ENCODE measurements around the gene CDHR3. TPM values are rescaled to one million over a fixed set of nuclear protein-coding genes. Genes with fewer than 3 reads are reported as not detected.

Gene CDHR3
- total RNA-seq, 1 experiment from 2014 or later = 3.3 TPM

DNA sequence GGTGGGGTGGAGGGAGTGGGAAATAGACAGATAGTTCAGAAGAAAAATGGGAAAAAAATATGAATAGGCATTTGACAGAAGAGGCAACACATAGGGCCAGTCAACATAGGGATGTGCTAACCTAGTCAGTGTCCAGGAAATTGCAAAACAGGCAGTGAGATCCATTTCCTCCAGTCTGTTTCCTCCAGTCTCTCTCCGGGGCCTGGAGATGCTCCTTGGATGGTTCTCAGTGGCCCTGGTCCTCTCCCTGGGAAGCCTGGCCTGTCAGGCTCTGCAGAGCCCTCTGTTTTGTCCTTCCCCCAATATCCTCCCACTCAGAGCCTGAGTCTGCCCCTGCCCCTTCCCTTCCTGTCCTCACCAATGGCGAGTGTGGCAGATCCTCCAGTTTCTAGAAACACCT, 96.5 kb downstream of the CDHR3 start:
- no peak overlapping the region for H4K5ac ChIP-seq (ENCODE audit: insufficient read length, low read depth, low read length)
- H3K4me2 ChIP-seq (ENCODE audit: insufficient read depth, insufficient read length, low read length) = no peak overlapping the region
- no peak overlapping the region for H4K91ac ChIP-seq (ENCODE audit: insufficient read length, low read depth, low read length)
- H3K9me3 Mint-ChIP-seq = peaks cover 9 to 11% of the 10 kb centered on the region in 2 experiments
- H3K4me3 Mint-ChIP-seq = no peak overlapping the region
- no peak overlapping the region for H3K27ac ChIP-seq (ENCODE audit: insufficient read length, low read depth, low read length)
- H2AK5ac ChIP-seq (ENCODE audit: insufficient read length, low read length) = no peak overlapping the region
- no peak overlapping the region for H3T11ph ChIP-seq (ENCODE audit: low read length)
- H4K20me1 ChIP-seq (ENCODE audit: control insufficient read depth, insufficient read depth, insufficient read length) = no peaks in the 10 kb centered on the region
- no peak overlapping the region for H3K4ac ChIP-seq (ENCODE audit: low read depth, low read length)
- H3K36me3 Mint-ChIP-seq (ENCODE audit: insufficient read depth in 1 of 3, low read depth in 3 of 3) = peaks cover 0 to 7% (median 0%) of the 10 kb centered on the region in 3 experiments; a peak in 4 of 7 replicates
- H3K23ac ChIP-seq (ENCODE audit: insufficient read length, low read depth, low read length) = no peak overlapping the region
- H3K14ac ChIP-seq (ENCODE audit: insufficient read depth, low read length) = no peak overlapping the region
- no peak overlapping the region for H3K27ac Mint-ChIP-seq
- H3K4me1 Mint-ChIP-seq = peaks cover 15 to 21% of the 10 kb centered on the region in 2 experiments
- no peak overlapping the region for H2BK15ac ChIP-seq (ENCODE audit: low read depth, low read length)
- no peaks in the 10 kb centered on the region for H3K79me1 ChIP-seq (ENCODE audit: insufficient read depth, low read depth, low read length, poor library complexity, severe bottlenecking)
- no peak overlapping the region for H3K9ac ChIP-seq (ENCODE audit: extremely low read depth, insufficient read length, low read length)
- no peaks in the 10 kb centered on the region for H3K4me1 ChIP-seq (ENCODE audit: insufficient read depth, low read length)
- no peak overlapping the region for H2BK5ac ChIP-seq (ENCODE audit: insufficient read length, low read length)
- no peak overlapping the region for H2BK12ac ChIP-seq (ENCODE audit: insufficient read length, low read depth, low read length)
- no peak overlapping the region for H2BK20ac ChIP-seq (ENCODE audit: low read depth, low read length, poor library complexity, severe bottlenecking)
- H4K8ac ChIP-seq (replicated peaks; ENCODE audit: insufficient read length, low read depth, low read length) = no peak overlapping the region
- TF ChIP-seq, protein P1, sequence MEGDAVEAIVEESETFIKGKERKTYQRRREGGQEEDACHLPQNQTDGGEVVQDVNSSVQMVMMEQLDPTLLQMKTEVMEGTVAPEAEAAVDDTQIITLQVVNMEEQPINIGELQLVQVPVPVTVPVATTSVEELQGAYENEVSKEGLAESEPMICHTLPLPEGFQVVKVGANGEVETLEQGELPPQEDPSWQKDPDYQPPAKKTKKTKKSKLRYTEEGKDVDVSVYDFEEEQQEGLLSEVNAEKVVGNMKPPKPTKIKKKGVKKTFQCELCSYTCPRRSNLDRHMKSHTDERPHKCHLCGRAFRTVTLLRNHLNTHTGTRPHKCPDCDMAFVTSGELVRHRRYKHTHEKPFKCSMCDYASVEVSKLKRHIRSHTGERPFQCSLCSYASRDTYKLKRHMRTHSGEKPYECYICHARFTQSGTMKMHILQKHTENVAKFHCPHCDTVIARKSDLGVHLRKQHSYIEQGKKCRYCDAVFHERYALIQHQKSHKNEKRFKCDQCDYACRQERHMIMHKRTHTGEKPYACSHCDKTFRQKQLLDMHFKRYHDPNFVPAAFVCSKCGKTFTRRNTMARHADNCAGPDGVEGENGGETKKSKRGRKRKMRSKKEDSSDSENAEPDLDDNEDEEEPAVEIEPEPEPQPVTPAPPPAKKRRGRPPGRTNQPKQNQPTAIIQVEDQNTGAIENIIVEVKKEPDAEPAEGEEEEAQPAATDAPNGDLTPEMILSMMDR (conservative IDR thresholded peaks at IDR 0.05) = no peak
- no peaks in the 10 kb centered on the region for H3K23me2 ChIP-seq (ENCODE audit: insufficient read length, low read depth, low read length, poor library complexity, severe bottlenecking)
- no peak for DNase-seq
- H3K79me2 ChIP-seq (ENCODE audit: insufficient read depth, low read length) = no peaks in the 10 kb centered on the region
- H3K56ac ChIP-seq (ENCODE audit: insufficient read length, low read depth, low read length) = no peak overlapping the region
- H3K27me3 ChIP-seq (ENCODE audit: insufficient read depth, low read length) = no peaks in the 10 kb centered on the region
- H3K18ac ChIP-seq (ENCODE audit: insufficient read length, low read depth, low read length) = no peak overlapping the region
- H2AFZ ChIP-seq (ENCODE audit: low read length) = no peak overlapping the region
- no peaks in the 10 kb centered on the region for H3K9me3 ChIP-seq (ENCODE audit: control insufficient read depth, low read depth, low read length)
- WGBS (ENCODE audit: extremely low coverage, insufficient read length, low lambda C conversion rate) = no CpG with 5 or more reads among the region's 2 CpGs
- H2BK120ac ChIP-seq (ENCODE audit: low read depth, low read length, poor library complexity, severe bottlenecking) = no peak overlapping the region
- peaks cover 5% of the 10 kb centered on the region for H3K27me3 Mint-ChIP-seq (ENCODE audit: low read depth)

All from H9 (cell line).